Gastrocnemius medialis (tissue), 4 donors: ENCODE measurements around the gene GSK3B. TPM values are rescaled to one million over a fixed set of nuclear protein-coding genes. Genes with fewer than 3 reads are reported as not detected.

Source experiments
- ATAC-seq, 2 donors: fragments of 150-250 bp; one replicate each; pipeline ENCODE4 v1.9.1; 2016
- DNase-seq, 2 donors: peaks; one replicate each; pipeline ENCODE4 v3.0.0-alpha.2; 2019
- H3K27ac ChIP-seq, 4 donors: fragments of 200-600 bp; sonication (generic); 1 replicate in 1 of 4; 2 replicates in 3 of 4; pipeline ENCODE4 v1.5.1; 2016 to 2018; ENCODE audit warnings: mild to moderate bottlenecking in 2 of 4, moderate library complexity in 1 of 4
- H3K27me3 ChIP-seq, 3 donors: fragments of 200-600 bp; sonication (generic) in 2 of 3; 1 replicate in 1 of 3; 2 replicates in 2 of 3; pipeline versions ENCODE4 v1.5.1 to v1.6.0; 2016 to 2019; ENCODE audit warnings: mild to moderate bottlenecking in 1 of 3, moderate library complexity in 1 of 3
- H3K36me3 ChIP-seq, 2 donors: fragments of 200-600 bp; sonication (generic) in 1 of 2; one replicate each; pipeline ENCODE4 v1.5.1; 2017 to 2018
- H3K4me1 ChIP-seq, 2 donors: fragments of 200-600 bp; sonication (generic) in 1 of 2; one replicate each; pipeline ENCODE4 v1.5.1; 2016 to 2017; ENCODE audit warnings: mild to moderate bottlenecking in 2 of 2
- H3K4me3 ChIP-seq, 4 donors: fragments of 200-600 bp; sonication (generic) in 3 of 4; 1 replicate in 1 of 4; 2 replicates in 3 of 4; pipeline ENCODE4 v1.5.1; 2016 to 2019; ENCODE audit warnings: mild to moderate bottlenecking in 2 of 4
- H3K9me3 ChIP-seq, 3 donors: fragments of 200-600 bp; sonication (generic) in 2 of 3; 1 replicate in 1 of 3; 2 replicates in 2 of 3; pipeline ENCODE4 v1.5.1; 2016 to 2019
- POLR2A ChIP-seq, 2 donors: fragments of 450-650 bp; IDR thresholded peaks; one replicate each; pipeline ENCODE4 v1.6.1; 2017; ENCODE audit warnings: antibody characterized with exemption in 2 of 2, mild to moderate bottlenecking in 2 of 2, moderate library complexity in 2 of 2
- in situ Hi-C, 4 donors: fragments of 200-750 bp; cut with MboI; loops; one replicate each; pipeline versions ENCODE4 v1.15.0 to v1.8.0; 2017; ENCODE audit warnings: low sequenced_read_pairs in 4 of 4
- intact Hi-C: fragments of 100-400 bp; cut with DNase I; formaldehyde crosslinking; loops from one replicate; pipeline ENCODE4 v1.15.1; 2023; ENCODE audit warnings: low total_unique reads
- total RNA-seq, 4 donors: library from RNA; depleted of rRNA; stranded (reverse); fragments of >200 nt; gene quantifications; one replicate each; pipeline versions ENCODE4 v1.1.0 to v1.2.3, GENCODE V29; 2016
- TF ChIP-seq, protein P1 (sequence below), 5 experiments: fragments of 450-650 bp in 3 of 5; fragments of 200-600 bp in 2 of 5; sonication (generic) in 2 of 5; IDR thresholded peaks in 4 of 5; conservative IDR thresholded peaks in 1 of 5; 1 replicate in 4 of 5; 2 replicates in 1 of 5; pipeline ENCODE4 v1.5.1; 2016 to 2019; ENCODE audit warnings: antibody characterized with exemption in 5 of 5, mild to moderate bottlenecking in 3 of 5, moderate library complexity in 3 of 5

Gene GSK3B
- total RNA-seq, 4 donors from 2014 or later = 30.7 to 47.4 (median 35.4) TPM

DNA sequence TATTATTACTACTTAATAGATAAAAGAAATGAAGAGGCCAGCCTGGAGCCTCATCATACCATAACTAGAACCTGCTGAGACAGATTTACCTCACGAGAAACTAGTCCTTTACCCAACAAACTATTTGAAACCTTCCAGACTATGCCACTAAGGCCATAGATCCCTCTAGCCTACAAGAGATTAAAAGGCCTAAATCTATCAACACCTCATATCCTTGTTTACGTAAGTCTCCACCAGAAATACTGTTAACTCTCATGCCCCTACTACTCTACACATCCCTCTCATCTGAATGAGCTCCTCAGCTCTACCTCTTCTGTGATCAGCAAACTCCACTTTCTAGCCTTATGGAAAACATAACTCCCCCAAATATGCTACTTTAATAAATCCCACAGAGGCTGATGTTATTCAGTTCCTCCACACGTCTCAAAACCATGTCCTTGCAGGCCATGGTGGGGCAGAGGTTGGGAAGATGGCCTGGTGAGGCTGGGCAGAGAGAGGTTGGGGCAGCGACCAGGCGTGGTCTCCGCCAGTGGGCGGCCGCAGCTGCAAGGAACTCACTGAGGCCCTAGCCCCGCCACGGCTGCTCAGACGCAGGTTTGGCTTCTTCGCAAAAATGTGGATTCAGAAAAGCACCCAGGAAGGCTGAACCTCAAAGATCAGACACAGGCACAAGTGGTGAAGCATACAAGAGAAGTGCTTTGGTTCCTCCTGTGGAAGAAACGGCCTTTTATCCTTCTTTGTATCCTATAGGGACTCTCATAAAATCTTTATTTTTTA is 65.8 kb downstream of the GSK3B start:
- TF ChIP-seq, protein P1, sequence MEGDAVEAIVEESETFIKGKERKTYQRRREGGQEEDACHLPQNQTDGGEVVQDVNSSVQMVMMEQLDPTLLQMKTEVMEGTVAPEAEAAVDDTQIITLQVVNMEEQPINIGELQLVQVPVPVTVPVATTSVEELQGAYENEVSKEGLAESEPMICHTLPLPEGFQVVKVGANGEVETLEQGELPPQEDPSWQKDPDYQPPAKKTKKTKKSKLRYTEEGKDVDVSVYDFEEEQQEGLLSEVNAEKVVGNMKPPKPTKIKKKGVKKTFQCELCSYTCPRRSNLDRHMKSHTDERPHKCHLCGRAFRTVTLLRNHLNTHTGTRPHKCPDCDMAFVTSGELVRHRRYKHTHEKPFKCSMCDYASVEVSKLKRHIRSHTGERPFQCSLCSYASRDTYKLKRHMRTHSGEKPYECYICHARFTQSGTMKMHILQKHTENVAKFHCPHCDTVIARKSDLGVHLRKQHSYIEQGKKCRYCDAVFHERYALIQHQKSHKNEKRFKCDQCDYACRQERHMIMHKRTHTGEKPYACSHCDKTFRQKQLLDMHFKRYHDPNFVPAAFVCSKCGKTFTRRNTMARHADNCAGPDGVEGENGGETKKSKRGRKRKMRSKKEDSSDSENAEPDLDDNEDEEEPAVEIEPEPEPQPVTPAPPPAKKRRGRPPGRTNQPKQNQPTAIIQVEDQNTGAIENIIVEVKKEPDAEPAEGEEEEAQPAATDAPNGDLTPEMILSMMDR (IDR thresholded peaks at IDR 0.05 in 4 of 5, conservative IDR thresholded peaks at IDR 0.05 in 1 of 5) = no peak
- TF ChIP-seq POLR2A (IDR thresholded peaks at IDR 0.05) = no peak
- H3K4me3 ChIP-seq = no peak overlapping the region
- in situ Hi-C loops (no loop called here), intact Hi-C loops (no loop called here)
- ATAC-seq = no peak
- no peak overlapping the region for H3K27ac ChIP-seq
- peaks cover 7 to 12% of the 10 kb centered on the region in 2 donors for H3K4me1 ChIP-seq
- DNase-seq = no peak
- H3K36me3 ChIP-seq = no peaks in the 10 kb centered on the region
- no peaks in the 10 kb centered on the region for H3K27me3 ChIP-seq
- no peaks in the 10 kb centered on the region for H3K9me3 ChIP-seq

DNA sequence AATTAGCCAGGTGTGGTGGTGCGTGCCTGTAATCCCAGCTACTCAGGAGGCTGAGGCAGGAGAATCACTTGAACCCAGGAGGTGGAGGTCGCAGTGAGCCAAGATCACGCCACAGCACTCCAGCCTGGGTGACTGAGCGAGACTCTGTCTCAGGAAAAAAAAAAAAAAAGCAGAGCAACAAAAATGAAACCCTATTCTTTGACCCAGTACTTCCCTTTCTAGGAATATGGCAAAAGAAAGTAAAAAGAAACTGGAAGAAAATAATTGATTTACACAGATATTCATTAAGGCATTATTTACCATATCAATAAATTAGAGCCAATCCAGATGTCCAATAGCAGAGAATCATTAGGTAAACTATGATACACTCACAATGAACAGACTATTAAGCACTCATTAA is 67.0 kb downstream of the GSK3B start:
- no peaks in the 10 kb centered on the region for H3K9me3 ChIP-seq
- intact Hi-C loops (no loop called here), in situ Hi-C loops (no loop called here)
- H3K27me3 ChIP-seq = no peaks in the 10 kb centered on the region
- no peak overlapping the region for H3K27ac ChIP-seq
- ATAC-seq = no peak
- no peak overlapping the region for H3K4me3 ChIP-seq
- H3K4me1 ChIP-seq = peaks cover 13 to 20% of the 10 kb centered on the region in 2 donors
- DNase-seq = no peak
- no peaks in the 10 kb centered on the region for H3K36me3 ChIP-seq
- no peak for TF ChIP-seq POLR2A (IDR thresholded peaks at IDR 0.05)
- TF ChIP-seq, protein P1 (IDR thresholded peaks at IDR 0.05 in 4 of 5, conservative IDR thresholded peaks at IDR 0.05 in 1 of 5) = no peak

DNA sequence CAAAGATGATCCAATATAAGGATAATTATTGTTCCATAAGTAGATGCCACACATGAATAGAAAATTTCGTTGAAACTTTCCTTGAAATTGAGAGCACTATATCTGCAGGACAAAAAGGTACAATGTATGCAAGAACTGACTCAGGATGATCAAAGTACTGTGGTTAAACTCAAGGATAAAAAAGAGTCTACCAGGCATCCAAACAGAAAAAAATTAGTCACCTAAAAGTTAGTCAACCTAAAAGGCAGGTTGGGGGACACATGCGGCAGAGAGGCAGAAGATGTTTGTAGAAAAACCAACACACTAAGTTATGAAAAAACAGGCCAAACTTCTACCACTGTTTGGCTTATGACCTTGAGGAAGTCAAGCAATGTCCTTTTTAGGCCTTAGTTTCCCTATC is 68.7 kb downstream of the GSK3B start:
- Histone ChIP-seq H3K4me3 (no peak overlapping the region), H3K9me3 (no peaks in the 10 kb centered on the region), H3K36me3 (no peaks in the 10 kb centered on the region), H3K27me3 (no peaks in the 10 kb centered on the region), H3K4me1 (peaks cover 11 to 26% of the 10 kb centered on the region in 2 donors), H3K27ac (no peak overlapping the region)
- DNase-seq = no peak
- TF ChIP-seq, protein P1 (IDR thresholded peaks at IDR 0.05 in 4 of 5, conservative IDR thresholded peaks at IDR 0.05 in 1 of 5) = no peak
- TF ChIP-seq POLR2A (IDR thresholded peaks at IDR 0.05) = no peak
- intact Hi-C loops (no loop called here), in situ Hi-C loops (no loop called here)
- no peak for ATAC-seq

DNA sequence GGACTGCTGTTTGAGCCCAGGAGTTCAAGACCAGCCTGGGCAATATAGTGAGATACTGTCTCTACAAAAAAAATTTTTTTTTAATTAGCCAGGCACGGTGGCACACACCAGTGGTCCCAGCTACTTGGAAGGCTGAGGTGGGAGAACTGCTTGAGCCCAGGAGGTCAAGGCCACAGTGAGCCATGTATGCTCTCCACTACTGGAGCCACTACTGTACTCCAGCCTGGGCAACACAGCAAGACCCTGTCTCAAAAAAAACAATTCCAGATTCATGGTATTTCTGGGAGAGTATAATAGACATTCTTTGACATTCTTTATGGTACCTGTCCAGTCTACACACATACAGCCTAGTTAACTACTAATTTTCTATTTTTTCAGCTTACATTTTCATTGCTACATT is 70.1 kb downstream of the GSK3B start:
- no peak for ATAC-seq
- peaks cover 8 to 30% of the 10 kb centered on the region in 2 donors for H3K4me1 ChIP-seq

More for the DNA sequence above, 70.1 kb downstream of the GSK3B start:
- Histone ChIP-seq H3K4me3 (no peak overlapping the region), H3K9me3 (no peaks in the 10 kb centered on the region), H3K27ac (no peak overlapping the region), H3K27me3 (no peaks in the 10 kb centered on the region), H3K36me3 (no peaks in the 10 kb centered on the region)
- intact Hi-C loops = no loop called here
- DNase-seq = no peak
- TF ChIP-seq, protein P1 (IDR thresholded peaks at IDR 0.05 in 4 of 5, conservative IDR thresholded peaks at IDR 0.05 in 1 of 5) = no peak
- no peak for TF ChIP-seq POLR2A (IDR thresholded peaks at IDR 0.05)
- in situ Hi-C loops = no loop called here
